ENCODE results near the gene GAS7. TPM values are rescaled to one million over a fixed set of nuclear protein-coding genes. Genes with fewer than 3 reads are reported as not detected.

GAS7 gene
- polyA plus RNA-seq, 1 experiment: 1.4 TPM

DNA sequence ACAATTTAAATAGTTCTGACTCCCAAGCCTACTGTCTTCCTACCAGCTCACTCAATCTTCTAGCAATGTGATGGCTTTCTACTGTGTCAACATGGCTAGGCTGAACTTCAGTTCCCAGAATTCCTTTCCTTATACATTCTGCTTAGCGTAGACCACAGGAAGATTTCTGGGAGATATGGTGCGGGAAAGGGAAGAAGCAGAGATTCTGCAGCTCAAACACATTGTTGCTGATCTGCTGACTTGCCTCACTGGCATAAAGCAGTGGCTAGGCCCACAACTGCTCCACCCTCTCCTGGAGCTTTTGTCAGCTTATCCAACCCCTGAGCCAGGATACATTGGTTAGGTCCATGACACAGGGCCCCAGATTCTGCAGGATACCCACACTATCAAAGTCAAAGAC is 58.8 kb downstream of the GAS7 start:
- DNase-seq (ENCODE audit: low read depth): no peak
- Histone ChIP-seq H3K4me3 (ENCODE audit: low read depth, low read length) (no peak overlapping the region), H3K27me3 (ENCODE audit: control insufficient read depth, insufficient read depth, low read length) (no peaks in the 10 kb centered on the region), H3K36me3 (ENCODE audit: control insufficient read depth, insufficient read depth, low read length) (no peaks in the 10 kb centered on the region)
- TF ChIP-seq, protein P1, sequence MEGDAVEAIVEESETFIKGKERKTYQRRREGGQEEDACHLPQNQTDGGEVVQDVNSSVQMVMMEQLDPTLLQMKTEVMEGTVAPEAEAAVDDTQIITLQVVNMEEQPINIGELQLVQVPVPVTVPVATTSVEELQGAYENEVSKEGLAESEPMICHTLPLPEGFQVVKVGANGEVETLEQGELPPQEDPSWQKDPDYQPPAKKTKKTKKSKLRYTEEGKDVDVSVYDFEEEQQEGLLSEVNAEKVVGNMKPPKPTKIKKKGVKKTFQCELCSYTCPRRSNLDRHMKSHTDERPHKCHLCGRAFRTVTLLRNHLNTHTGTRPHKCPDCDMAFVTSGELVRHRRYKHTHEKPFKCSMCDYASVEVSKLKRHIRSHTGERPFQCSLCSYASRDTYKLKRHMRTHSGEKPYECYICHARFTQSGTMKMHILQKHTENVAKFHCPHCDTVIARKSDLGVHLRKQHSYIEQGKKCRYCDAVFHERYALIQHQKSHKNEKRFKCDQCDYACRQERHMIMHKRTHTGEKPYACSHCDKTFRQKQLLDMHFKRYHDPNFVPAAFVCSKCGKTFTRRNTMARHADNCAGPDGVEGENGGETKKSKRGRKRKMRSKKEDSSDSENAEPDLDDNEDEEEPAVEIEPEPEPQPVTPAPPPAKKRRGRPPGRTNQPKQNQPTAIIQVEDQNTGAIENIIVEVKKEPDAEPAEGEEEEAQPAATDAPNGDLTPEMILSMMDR (IDR thresholded peaks at IDR 0.05; ENCODE audit: insufficient read depth, low read depth, low read length): no peak
- CTCF ChIA-PET: no interaction called here
- POLR2A ChIA-PET: no interaction called here

DNA sequence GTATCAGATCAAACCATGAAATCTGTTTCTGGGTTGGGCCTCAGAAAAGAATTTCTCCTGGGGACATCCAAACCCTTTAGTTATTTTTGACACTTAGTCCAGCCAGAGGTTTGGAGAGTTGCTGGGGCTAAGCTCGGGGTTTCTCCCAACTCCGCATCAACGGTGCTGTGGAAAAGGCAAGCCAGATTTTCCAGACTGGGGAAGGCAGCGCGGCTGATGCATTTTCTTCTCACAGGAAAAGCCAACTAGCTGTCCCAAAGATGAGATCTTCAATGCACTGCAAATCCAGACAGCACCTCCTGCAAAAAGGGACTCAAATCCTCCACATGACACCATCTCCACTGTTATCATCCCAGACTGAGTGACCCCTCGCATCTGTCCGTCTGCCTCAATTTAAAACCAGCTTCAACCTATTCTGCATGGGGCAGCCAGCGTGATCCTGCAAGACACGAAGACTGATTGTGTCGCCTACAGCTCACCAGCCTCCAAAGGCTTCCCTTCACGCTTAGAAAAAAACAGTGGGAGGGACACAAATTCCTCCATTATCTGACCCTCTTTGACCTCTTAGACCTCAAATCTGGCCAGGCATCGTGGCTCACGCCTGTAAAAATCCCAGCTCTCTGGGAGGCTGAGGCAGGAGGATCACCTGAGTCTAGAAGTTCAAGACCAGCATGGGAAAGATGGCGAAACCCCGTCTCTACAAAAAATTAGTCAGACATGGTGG is 62.0 kb downstream of the GAS7 start:
- CTCF ChIA-PET: no interaction called here
- Histone ChIP-seq H3K27me3 (ENCODE audit: control insufficient read depth, insufficient read depth, low read length) (no peaks in the 10 kb centered on the region), H3K4me3 (ENCODE audit: low read depth, low read length) (no peak overlapping the region), H3K36me3 (ENCODE audit: control insufficient read depth, insufficient read depth, low read length) (no peaks in the 10 kb centered on the region)
- POLR2A ChIA-PET: no interaction called here
- TF ChIP-seq, protein P1 (IDR thresholded peaks at IDR 0.05; ENCODE audit: insufficient read depth, low read depth, low read length): no peak
- DNase-seq (ENCODE audit: low read depth): no peak

DNA sequence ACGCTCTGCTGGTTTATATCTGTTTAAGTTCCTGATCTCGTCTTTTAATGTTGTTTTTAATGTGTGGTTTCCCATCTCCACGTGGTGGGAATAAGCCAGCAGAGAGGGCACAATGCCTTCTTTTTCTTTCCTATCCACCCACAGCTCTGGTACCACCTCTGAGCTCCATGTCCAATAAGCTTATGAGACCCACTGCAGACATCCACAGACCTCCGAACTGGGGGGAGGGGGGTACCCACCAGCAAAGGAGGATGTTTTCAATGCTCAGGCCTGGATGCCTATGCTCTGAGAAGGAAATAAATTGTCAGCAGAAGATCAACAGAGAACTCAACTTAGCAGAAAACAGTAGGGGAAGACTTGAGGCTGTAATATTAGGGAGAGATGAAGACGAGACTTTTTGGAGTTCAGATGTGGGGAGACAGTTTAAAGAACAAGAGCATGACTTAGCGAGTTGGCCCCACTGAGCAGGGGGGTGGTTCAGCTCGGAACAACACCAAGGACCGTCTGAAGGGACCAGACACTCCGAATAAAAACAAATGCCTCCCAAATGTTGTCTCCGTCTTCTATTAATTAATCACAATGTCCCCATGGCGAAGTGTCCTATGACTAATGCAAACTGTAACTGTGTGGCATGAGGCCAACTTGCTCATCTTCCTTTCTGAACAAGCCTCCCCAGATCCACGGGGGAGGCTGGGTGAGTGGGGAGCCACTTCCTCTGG is 62.7 kb downstream of the GAS7 start:
- Histone ChIP-seq H3K27me3 (ENCODE audit: control insufficient read depth, insufficient read depth, low read length) (no peaks in the 10 kb centered on the region), H3K4me3 (ENCODE audit: low read depth, low read length) (no peak overlapping the region), H3K36me3 (ENCODE audit: control insufficient read depth, insufficient read depth, low read length) (no peaks in the 10 kb centered on the region)
- CTCF ChIA-PET: interaction anchor here (0.9 kb wide), 1 partner anchor 91 kb away, joined by 3 read pairs; no protein-coding TSS in a partner anchor
- TF ChIP-seq, protein P1 (IDR thresholded peaks at IDR 0.05; ENCODE audit: insufficient read depth, low read depth, low read length): no peak
- peak; percentile 38 for DNase-seq (ENCODE audit: low read depth)
- POLR2A ChIA-PET: interaction anchor here (0.6 kb wide), 1 partner anchor 35 kb away, joined by 3 read pairs; no protein-coding TSS in a partner anchor

DNA sequence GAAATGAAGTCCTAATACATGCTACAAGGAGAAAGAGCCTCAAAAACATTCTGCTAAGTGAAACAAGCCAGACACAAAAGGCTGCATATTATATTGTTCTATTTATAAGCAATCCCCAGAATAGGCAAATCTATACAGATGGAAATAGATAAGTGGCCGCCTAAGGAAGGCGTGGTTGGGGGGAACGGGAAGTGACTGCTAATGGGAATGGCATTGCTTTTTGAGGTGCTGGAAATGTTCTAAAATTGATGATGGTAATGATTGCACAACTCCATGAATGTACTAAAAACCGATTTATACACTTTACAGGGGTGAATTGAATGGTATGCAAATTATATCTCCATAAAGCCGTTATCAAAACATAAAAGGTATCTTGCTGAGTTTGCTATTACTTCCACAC is 67.7 kb downstream of the GAS7 start:
- Histone ChIP-seq H3K36me3 (ENCODE audit: control insufficient read depth, insufficient read depth, low read length) (no peaks in the 10 kb centered on the region), H3K4me3 (ENCODE audit: low read depth, low read length) (no peak overlapping the region), H3K27me3 (ENCODE audit: control insufficient read depth, insufficient read depth, low read length) (no peaks in the 10 kb centered on the region)
- POLR2A ChIA-PET: no interaction called here
- CTCF ChIA-PET: no interaction called here
- TF ChIP-seq, protein P1 (IDR thresholded peaks at IDR 0.05; ENCODE audit: insufficient read depth, low read depth, low read length): no peak
- no peak for DNase-seq (ENCODE audit: low read depth)

DNA sequence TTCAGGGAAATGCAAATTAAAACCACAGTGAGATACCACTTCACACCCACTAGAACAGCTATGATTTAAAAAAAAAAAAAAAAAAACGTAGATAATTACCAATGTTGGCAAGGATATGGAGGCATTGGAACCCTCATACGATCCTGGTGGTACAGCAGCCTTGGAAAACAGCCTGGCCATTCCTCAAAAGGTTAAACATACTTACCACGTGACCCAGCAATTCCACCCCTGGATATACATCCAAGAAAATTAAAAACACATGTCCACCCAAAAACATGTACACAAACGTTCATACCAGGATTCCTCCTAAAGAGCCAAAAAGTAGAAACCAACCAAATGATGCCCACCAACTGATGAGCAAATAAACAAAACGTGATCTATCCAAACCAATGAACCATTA is 68.1 kb downstream of the GAS7 start:
- Histone ChIP-seq H3K4me3 (ENCODE audit: low read depth, low read length) (no peak overlapping the region), H3K27me3 (ENCODE audit: control insufficient read depth, insufficient read depth, low read length) (no peaks in the 10 kb centered on the region), H3K36me3 (ENCODE audit: control insufficient read depth, insufficient read depth, low read length) (no peaks in the 10 kb centered on the region)
- POLR2A ChIA-PET: no interaction called here
- no peak for DNase-seq (ENCODE audit: low read depth)
- TF ChIP-seq, protein P1 (IDR thresholded peaks at IDR 0.05; ENCODE audit: insufficient read depth, low read depth, low read length): no peak
- CTCF ChIA-PET: no interaction called here
